ENCODE data around the gene RPS6KA2.
A peak's percentile ranks its signal among the peaks of the same experiment; 100 is the strongest.

Gene RPS6KA2

DNA sequence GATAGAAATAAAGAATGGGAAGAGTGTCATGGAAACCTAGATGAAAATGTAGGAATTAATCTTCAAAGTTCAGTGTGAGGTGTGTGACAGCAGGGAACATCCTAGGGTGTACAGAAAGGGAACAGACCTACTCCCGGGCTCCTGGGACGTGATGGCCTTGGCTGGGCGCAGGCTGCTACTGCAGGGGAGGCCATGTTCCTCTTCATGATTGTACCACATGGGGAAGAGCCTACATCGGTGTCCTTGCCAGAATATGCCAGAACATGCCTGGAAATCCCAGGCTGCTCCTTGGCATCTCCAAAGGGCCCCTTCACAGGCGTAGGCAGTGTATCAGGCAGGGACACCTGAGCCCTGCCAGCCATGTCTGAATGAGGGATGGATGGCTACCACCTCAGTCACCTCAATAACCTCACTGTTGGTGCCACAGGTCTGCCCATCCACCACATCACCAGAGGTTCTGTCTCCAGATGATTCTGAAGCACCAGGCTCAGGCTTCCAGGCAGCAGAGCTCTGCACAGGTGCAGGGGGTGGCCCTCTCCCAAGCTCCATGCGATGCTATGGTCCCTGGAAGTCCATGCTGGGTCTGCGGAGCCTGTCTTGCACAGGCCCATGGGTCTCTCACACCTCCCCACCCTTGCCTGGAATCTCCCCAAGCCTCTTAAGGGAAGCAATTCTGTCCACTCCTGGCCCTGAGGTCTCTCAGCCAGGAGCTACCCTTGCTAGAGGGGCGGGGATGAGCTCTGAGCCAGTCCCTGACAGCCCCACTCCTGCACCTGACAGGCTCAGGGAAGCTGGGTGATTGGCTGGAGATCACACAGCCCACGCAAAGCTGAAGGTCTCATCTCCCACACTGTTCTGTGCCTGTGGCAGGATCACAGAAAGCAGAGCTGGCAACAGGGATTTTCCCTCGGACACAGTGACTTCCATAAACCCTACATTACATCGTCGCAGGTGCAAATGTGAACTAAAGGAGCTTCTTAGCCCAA is 60.7 kb downstream of the RPS6KA2 start:
- Mint-ChIP-seq H3K9me3 (no peaks in the 10 kb centered on the region), H3K4me1 (no peaks in the 10 kb centered on the region), H3K27me3 (peaks cover 5 to 8% of the 10 kb centered on the region in 2 donors), H3K4me3 (no peak overlapping the region), H3K36me3 (peaks cover 12 to 15% of the 10 kb centered on the region in 2 donors), H3K27ac (no peak overlapping the region)
- no peak for ATAC-seq (replicated peaks)
- DNase-seq = no peak

- DNase-seq = no peak
- peaks cover 0 to 3% of the 10 kb centered on the region in 2 donors for H3K9me3 Mint-ChIP-seq
- H3K36me3 Mint-ChIP-seq = peaks cover 16 to 18% of the 10 kb centered on the region in 2 donors
- no peaks in the 10 kb centered on the region for H3K4me1 Mint-ChIP-seq
- ATAC-seq (replicated peaks) = no peak
- H3K4me3 Mint-ChIP-seq = no peak overlapping the region
- H3K27me3 Mint-ChIP-seq = peaks cover 5 to 8% of the 10 kb centered on the region in 2 donors
- H3K27ac Mint-ChIP-seq = no peak overlapping the region
Observed at GRCh38 chr6:166565084-166565967, 61.7 kb downstream of the RPS6KA2 start.

DNA sequence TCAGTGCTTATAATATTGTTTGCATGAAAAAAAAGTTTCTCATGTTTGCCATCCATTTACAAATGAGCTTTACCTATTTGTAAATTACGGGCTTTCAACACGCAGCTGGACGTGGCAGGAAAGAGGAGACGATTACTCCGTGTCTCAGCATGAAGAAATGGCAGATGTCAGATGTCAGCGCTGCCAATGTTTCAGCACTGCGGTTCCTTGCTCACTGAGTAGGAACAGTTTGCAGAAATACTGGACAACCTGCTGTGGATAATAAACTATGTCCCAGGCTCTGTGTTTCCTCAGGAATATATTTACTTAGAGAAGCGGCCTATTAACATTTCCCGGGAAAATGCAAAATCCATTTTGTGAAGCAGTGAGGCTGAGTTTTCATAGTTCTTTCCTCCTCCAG is 63.2 kb downstream of the RPS6KA2 start:
- no peak overlapping the region for H3K27ac Mint-ChIP-seq
- H3K36me3 Mint-ChIP-seq = peaks cover 19 to 21% of the 10 kb centered on the region in 2 donors
- H3K4me1 Mint-ChIP-seq = no peaks in the 10 kb centered on the region
- no peak overlapping the region for H3K4me3 Mint-ChIP-seq
- H3K9me3 Mint-ChIP-seq = peaks cover 3 to 8% of the 10 kb centered on the region in 2 donors
- no peak for DNase-seq
- H3K27me3 Mint-ChIP-seq = peaks cover 5 to 8% of the 10 kb centered on the region in 2 donors
- no peak for ATAC-seq (replicated peaks)

DNA sequence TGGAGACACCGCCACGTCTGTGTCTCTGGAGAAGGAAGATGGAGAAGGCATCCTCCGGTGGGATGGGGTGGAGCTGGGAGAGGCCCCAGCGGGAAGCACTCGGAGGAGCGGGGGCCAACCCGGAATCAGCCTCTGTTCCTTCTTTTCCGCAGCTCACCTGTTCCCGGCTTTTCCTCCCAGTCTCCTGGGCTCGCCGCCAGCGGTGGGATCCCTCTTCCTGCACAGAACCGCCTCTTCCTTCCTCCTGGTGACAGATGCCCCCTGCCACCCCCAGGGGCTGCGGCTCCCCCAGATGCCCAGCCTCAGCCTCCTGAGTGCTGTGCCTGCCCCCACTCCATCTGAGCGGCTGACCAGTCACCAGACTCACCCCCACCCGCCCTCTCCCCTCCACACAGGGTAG is 63.9 kb downstream of the RPS6KA2 start:
- Mint-ChIP-seq H3K36me3 (peaks cover 19 to 21% of the 10 kb centered on the region in 2 donors), H3K27ac (no peak overlapping the region), H3K4me3 (no peak overlapping the region), H3K27me3 (peaks cover 5 to 8% of the 10 kb centered on the region in 2 donors), H3K4me1 (no peaks in the 10 kb centered on the region), H3K9me3 (peaks cover 3 to 8% of the 10 kb centered on the region in 2 donors)
- ATAC-seq (replicated peaks) = no peak
- no peak for DNase-seq

- ATAC-seq (replicated peaks) = no peak
- no peak overlapping the region for H3K4me3 Mint-ChIP-seq
- H3K9me3 Mint-ChIP-seq = peaks cover 3 to 8% of the 10 kb centered on the region in 2 donors
- H3K27ac Mint-ChIP-seq = no peak overlapping the region
- H3K4me1 Mint-ChIP-seq = no peaks in the 10 kb centered on the region
- H3K36me3 Mint-ChIP-seq = peaks cover 19 to 21% of the 10 kb centered on the region in 2 donors
- no peak for DNase-seq
- H3K27me3 Mint-ChIP-seq = peaks cover 5 to 8% of the 10 kb centered on the region in 2 donors
Observed at GRCh38 chr6:166562726-166563125, 64.3 kb downstream of the RPS6KA2 start.

DNA sequence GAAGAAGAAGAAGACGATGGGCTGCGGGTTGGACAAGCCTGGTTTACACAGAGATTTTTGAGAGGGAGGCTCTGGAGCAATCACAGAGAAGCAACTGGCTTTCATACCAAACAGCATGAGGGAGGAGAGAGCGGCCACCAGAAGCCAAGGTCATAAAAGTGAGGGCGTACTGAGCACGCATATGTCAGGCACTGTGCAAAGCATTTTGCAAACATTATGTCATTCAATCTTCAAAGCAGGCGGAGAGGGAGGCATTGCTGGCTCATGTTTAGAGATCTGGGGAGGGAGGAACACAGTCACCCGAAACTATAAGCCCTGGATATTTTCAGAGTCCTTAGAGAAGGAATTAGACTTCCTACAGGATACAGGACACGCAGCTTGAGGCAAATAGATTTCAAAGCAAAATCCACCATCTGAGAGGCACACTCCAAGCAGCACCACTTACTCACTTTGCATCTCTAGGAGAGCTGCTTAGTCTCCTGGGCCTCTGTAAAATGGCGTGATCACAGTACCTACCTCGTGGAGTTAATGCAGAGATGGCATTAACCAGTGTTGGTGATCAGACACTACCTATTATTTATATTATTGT is 65.2 kb downstream of the RPS6KA2 start:
- DNase-seq = no peak
- Mint-ChIP-seq H3K9me3 (peaks cover 3 to 8% of the 10 kb centered on the region in 2 donors), H3K4me3 (no peak overlapping the region), H3K4me1 (peaks cover 4 to 7% of the 10 kb centered on the region in 2 donors), H3K27me3 (peaks cover 13 to 14% of the 10 kb centered on the region in 2 donors), H3K27ac (no peak overlapping the region), H3K36me3 (peaks cover 19 to 21% of the 10 kb centered on the region in 2 donors)
- ATAC-seq (replicated peaks) = no peak

DNA sequence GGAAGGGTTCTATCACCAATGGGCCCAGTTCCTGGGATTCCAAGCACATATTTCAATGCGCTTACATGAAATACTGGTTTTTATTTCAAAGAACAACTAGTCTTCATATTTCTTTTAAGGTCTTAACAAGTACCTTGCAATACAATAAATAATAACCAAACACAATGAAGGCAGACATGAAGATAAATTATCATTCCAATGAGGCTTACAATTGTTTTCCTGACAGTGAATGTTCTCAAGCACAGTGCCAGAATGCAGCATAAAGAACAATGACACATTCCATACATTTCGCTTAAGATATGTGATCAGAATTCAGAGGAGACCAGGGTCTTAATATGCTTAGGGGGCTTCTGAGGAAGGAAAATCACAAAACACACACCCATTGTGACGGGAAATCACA is 66.8 kb downstream of the RPS6KA2 start:
- Mint-ChIP-seq H3K27me3 (peaks cover 20 to 22% of the 10 kb centered on the region in 2 donors), H3K36me3 (peaks cover 19 to 21% of the 10 kb centered on the region in 2 donors), H3K4me3 (no peak overlapping the region), H3K9me3 (peaks cover 3 to 8% of the 10 kb centered on the region in 2 donors), H3K27ac (no peak overlapping the region), H3K4me1 (peaks cover 8 to 14% of the 10 kb centered on the region in 2 donors)
- DNase-seq (no peak), ATAC-seq (replicated peaks) (no peak)

DNA sequence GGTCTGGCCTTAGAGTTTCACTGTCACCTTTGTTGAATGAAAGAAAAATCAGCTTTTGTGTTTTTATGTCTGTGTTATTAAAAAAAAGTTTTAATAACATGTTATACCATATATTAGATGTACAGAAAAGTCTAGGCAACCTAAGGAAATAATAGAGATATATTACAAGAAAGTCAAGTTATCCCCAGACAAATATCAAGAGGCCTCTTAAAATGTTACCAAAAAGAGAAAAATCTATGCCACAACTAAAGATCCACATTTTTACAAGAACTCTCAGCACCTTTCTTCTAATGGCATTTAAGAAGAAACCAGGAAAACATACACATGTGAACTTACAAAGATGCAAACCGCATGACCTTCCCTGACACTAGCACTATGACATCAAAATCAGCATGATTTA is 67.4 kb downstream of the RPS6KA2 start:
- Mint-ChIP-seq H3K9me3 (peaks cover 3 to 8% of the 10 kb centered on the region in 2 donors), H3K27me3 (peaks cover 22% of the 10 kb centered on the region in 2 donors), H3K4me3 (no peak overlapping the region), H3K4me1 (peaks cover 8 to 14% of the 10 kb centered on the region in 2 donors), H3K36me3 (peaks cover 19 to 21% of the 10 kb centered on the region in 2 donors), H3K27ac (no peak overlapping the region)
- DNase-seq (no peak), ATAC-seq (replicated peaks) (no peak)

DNA sequence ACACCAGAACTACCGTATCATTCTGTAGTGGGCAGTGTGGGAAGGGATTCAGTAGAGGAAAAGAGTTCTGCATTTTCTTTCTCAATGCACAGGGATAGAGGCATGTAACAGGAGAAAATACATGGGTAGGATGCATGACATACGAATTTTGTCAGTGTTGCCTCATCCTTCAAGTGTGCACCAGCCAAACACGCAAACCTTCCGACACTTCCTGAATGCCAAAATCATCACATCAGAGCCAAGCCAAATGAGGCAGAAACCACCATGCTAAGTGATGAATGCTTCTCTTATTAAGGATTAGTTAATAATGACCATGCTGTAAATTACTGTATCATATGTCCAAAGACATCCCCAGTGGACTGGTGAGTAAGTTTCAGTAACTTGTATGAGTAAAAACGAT is 67.8 kb downstream of the RPS6KA2 start:
- H3K9me3 Mint-ChIP-seq = peaks cover 3 to 8% of the 10 kb centered on the region in 2 donors
- no peak for ATAC-seq (replicated peaks)
- H3K27ac Mint-ChIP-seq = no peak overlapping the region
- H3K4me3 Mint-ChIP-seq = no peak overlapping the region
- DNase-seq = no peak
- peaks cover 18 to 22% of the 10 kb centered on the region in 2 donors for H3K27me3 Mint-ChIP-seq
- peaks cover 8 to 14% of the 10 kb centered on the region in 2 donors for H3K4me1 Mint-ChIP-seq
- H3K36me3 Mint-ChIP-seq = peaks cover 16 to 17% of the 10 kb centered on the region in 2 donors

DNA sequence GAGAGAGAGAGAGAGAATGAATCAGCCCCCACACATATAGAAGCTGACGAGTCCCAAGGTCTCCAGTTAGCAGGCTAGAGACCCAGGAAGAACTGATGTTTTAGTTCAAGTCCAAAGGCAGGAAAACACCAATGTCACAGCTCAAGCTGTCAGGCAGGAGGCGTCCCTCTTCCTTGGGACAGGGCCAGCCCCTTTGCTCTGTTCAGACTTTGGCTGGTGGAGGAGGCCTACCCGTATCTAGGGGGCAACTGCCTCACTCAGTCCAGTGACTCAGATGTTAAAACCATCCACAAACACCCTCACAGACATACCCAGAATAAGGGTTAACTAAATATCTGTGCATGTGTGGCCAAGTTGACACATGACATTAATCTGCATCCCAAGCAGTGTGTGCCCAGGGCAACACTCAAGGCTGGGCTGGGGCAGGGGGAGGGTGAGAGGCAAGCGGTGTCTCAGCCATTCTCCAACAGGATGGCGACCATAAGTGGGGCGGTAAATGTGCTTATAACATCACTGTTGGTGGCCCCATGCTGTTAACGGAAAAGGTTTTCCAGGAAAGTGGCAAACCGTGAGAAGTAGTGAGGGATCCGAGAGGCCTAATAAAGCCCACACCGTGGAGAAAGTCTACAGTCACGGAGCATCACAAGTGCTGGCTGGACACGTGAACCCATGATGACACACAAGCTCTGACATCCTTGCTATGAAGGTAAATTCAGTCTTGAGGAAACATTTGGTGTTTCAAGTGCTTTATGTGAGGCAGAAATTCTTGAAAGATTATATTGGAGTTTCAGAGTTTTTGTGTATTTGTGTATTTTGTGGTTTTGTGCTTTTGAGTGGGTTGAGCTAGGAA is 68.7 kb downstream of the RPS6KA2 start:
- H3K36me3 Mint-ChIP-seq = peaks cover 13 to 15% of the 10 kb centered on the region in 2 donors
- ATAC-seq (replicated peaks) (no peak), DNase-seq (no peak)
- no peak overlapping the region for H3K27ac Mint-ChIP-seq
- H3K27me3 Mint-ChIP-seq = peaks cover 17 to 22% of the 10 kb centered on the region in 2 donors
- H3K9me3 Mint-ChIP-seq = peaks cover 3 to 8% of the 10 kb centered on the region in 2 donors
- H3K4me3 Mint-ChIP-seq = no peak overlapping the region
- H3K4me1 Mint-ChIP-seq = peaks cover 8 to 14% of the 10 kb centered on the region in 2 donors

DNA sequence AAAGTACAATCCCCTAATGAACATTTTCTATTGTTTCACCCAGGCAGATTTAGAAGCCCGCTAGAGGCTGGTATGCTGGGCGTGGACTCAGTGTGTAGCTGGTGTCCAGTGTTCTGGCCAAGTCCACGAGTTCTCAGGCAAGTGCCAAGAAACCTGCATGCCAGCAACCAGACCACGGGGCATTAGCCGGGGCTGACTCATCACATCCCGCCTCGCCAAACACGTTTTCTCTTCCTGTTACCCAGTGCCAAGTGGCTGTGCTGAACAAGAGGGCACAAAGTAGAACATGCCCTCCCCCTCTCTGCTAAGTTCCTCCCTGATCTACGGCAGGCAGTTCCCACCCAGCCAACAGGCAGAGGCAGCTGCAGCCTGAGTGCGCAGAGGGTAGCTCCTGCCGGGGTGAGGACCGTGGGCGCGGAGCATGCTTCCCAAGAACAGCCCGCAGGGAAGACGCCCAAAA is 70.2 kb downstream of the RPS6KA2 start:
- Mint-ChIP-seq H3K4me3 (peak overlapping the region in 1 of 2 donors; percentile 48), H3K27ac (no peak overlapping the region), H3K27me3 (peaks cover 16 to 17% of the 10 kb centered on the region in 2 donors), H3K36me3 (peaks cover 9 to 15% of the 10 kb centered on the region in 2 donors), H3K4me1 (peaks cover 8 to 14% of the 10 kb centered on the region in 2 donors), H3K9me3 (peaks cover 3 to 8% of the 10 kb centered on the region in 2 donors)
- ATAC-seq (replicated peaks) (peak; percentile 77 to 80), DNase-seq (no peak)

DNA sequence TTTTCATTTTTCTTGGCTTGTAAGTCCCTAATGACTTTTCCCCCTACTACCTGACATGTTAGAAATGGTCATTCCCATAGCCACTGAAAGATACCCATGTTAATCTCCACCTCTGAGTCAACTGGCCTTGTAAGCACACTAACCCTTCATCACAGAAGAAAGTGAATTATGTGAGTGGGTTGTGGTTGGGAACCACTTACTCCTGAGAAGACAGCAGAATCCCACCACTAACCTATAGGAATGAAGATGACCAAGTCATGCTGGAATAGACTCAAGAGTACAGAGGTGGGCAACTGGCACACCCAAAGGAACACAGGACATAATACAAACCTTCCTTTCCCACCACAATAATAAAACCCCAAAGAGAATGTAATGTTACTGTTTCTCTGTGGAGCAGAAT is 70.7 kb downstream of the RPS6KA2 start:
- H3K9me3 Mint-ChIP-seq = peaks cover 3 to 8% of the 10 kb centered on the region in 2 donors

GRCh38 chr6:166555086-166555485 is 72.0 kb downstream of the RPS6KA2 start:
- H3K27me3 Mint-ChIP-seq = peaks cover 17 to 21% of the 10 kb centered on the region in 2 donors
- H3K4me3 Mint-ChIP-seq = no peak overlapping the region
- ATAC-seq (replicated peaks) (no peak), DNase-seq (no peak)
- peaks cover 8 to 14% of the 10 kb centered on the region in 2 donors for H3K4me1 Mint-ChIP-seq
- no peak overlapping the region for H3K27ac Mint-ChIP-seq
- H3K36me3 Mint-ChIP-seq = peaks cover 4 to 7% of the 10 kb centered on the region in 2 donors
- H3K9me3 Mint-ChIP-seq = peaks cover 3 to 5% of the 10 kb centered on the region in 2 donors

More for the DNA sequence above, 70.7 kb downstream of the RPS6KA2 start:
- Mint-ChIP-seq H3K4me3 (no peak overlapping the region), H3K27me3 (peaks cover 17% of the 10 kb centered on the region in 2 donors), H3K36me3 (peaks cover 9 to 10% of the 10 kb centered on the region in 2 donors), H3K27ac (no peak overlapping the region), H3K4me1 (peaks cover 8 to 14% of the 10 kb centered on the region in 2 donors)
- DNase-seq (no peak), ATAC-seq (replicated peaks) (no peak)
